Measurements from ENCODE around the gene COL18A1. TPM values are rescaled to one million over a fixed set of nuclear protein-coding genes. Genes with fewer than 3 reads are reported as not detected.

Gene COL18A1
- total and polyA plus RNA-seq, 9 of the 15 experiments (the other 6 are each of a cell fraction or from before 2014, with no cell fraction given), result 0.14 to 16.4 (median 2.0) TPM

- no peak for TF ChIP-seq RNF219 (CRISPR knock-in tag; IDR thresholded peaks at IDR 0.05)
- no peak for TF ChIP-seq ZNF696 (CRISPR knock-in tag; conservative IDR thresholded peaks at IDR 0.05)
- TF ChIP-seq THAP12 (CRISPR knock-in tag; IDR thresholded peaks at IDR 0.05), result no peak
- no peak for TF ChIP-seq DDX20 (tag; IDR thresholded peaks at IDR 0.05; ENCODE audit: low read depth)
- no peak for TF ChIP-seq STAT5B (CRISPR knock-in tag; IDR thresholded peaks at IDR 0.05)
Observed at GRCh38 chr21:45504516-45505415, 99.8 kb downstream of the COL18A1 start (continued).
